ENCODE results near the gene CD47.

Gene CD47

DNA sequence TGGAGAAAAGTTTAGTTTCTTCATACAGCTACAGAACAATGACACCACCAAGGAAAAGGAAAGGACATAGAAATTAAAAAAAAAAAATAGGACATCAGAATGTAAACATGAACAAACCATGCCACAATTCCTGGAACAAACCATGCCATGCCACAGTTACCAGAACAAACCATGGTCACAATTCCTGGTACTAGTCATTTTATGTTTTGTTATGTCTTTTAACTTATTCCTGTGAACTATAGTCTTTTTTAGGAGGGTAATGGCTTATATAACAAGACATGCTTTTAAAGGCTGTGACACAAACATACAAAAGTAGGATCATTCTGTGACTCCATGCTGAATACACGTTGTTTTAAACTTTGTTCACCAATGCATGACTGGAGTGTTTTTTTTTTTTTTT, 42.8 kb downstream of the CD47 start:
- TF ChIP-seq, protein P1, sequence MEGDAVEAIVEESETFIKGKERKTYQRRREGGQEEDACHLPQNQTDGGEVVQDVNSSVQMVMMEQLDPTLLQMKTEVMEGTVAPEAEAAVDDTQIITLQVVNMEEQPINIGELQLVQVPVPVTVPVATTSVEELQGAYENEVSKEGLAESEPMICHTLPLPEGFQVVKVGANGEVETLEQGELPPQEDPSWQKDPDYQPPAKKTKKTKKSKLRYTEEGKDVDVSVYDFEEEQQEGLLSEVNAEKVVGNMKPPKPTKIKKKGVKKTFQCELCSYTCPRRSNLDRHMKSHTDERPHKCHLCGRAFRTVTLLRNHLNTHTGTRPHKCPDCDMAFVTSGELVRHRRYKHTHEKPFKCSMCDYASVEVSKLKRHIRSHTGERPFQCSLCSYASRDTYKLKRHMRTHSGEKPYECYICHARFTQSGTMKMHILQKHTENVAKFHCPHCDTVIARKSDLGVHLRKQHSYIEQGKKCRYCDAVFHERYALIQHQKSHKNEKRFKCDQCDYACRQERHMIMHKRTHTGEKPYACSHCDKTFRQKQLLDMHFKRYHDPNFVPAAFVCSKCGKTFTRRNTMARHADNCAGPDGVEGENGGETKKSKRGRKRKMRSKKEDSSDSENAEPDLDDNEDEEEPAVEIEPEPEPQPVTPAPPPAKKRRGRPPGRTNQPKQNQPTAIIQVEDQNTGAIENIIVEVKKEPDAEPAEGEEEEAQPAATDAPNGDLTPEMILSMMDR (IDR thresholded peaks at IDR 0.05; ENCODE audit: control insufficient read depth, insufficient read depth, low read depth, low read length, missing control alignments) = no peak
- no peak for DNase-seq (ENCODE audit: low read depth)
- no peak overlapping the region for H3K4me3 ChIP-seq (ENCODE audit: control insufficient read depth, low read depth, low read length)

DNA sequence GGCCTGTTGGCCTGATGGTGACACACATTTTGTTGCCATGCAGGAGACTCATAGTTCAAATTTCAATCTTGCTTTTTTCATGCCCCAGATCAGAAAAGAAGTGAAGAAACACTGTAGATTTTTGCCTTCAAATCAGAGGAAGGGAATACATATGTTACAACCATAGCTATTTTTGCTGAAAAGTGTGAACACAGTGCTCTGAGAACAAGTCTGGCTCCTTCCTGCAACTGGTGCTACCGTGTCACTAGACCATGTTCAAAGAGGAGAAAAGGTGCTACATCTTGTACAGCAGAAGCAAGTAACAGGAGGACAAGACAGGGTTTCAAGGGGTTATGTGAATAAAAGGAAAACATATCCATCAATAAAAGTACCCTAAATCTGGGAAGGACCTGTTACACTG, 44.6 kb downstream of the CD47 start:
- no peak for DNase-seq (ENCODE audit: low read depth)
- TF ChIP-seq, protein P1 (IDR thresholded peaks at IDR 0.05; ENCODE audit: control insufficient read depth, insufficient read depth, low read depth, low read length, missing control alignments) = no peak
- no peak overlapping the region for H3K4me3 ChIP-seq (ENCODE audit: control insufficient read depth, low read depth, low read length)

DNA sequence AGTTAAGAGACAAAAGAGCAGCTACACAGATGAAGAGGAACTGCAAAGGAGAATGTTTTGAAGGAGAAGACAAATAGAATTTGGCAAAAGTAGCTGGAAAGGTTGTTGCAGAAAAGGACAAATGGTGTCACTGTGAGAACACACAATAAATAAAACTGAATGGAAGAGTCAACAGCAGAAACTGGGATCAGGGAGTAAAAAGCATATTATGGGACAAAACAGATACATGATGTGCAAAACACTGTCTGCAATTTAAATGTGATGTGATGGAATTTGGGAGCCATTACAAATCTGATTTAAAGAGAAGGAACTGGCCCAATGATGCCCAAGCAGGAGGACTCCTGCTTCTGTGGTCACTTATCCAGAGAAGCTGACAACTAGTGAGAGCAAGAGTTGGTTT, 46.1 kb downstream of the CD47 start:
- TF ChIP-seq, protein P1 (IDR thresholded peaks at IDR 0.05; ENCODE audit: control insufficient read depth, insufficient read depth, low read depth, low read length, missing control alignments) = no peak
- H3K4me3 ChIP-seq (ENCODE audit: control insufficient read depth, low read depth, low read length) = no peak overlapping the region
- no peak for DNase-seq (ENCODE audit: low read depth)

DNA sequence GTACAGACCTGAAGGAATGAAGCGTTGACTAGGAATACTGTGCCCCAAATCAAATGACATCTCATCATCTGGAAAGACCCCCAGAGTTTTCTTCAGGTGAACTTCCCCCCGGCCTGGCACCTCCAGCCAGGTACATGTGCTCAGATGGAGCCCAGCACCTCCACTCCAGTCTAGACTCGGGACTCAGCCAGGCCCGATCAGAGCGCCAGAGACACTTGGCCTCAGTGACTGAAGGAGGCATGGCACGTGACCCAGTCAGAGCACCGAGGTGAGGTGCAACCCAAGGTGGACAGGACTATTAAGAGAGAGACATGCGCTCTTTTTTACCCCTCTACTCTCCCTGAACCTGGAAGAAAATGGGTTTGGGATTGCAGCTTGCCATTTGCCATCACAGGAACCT, 48.5 kb downstream of the CD47 start:
- DNase-seq (ENCODE audit: low read depth) = no peak
- TF ChIP-seq, protein P1 (IDR thresholded peaks at IDR 0.05; ENCODE audit: control insufficient read depth, insufficient read depth, low read depth, low read length, missing control alignments) = no peak

DNA sequence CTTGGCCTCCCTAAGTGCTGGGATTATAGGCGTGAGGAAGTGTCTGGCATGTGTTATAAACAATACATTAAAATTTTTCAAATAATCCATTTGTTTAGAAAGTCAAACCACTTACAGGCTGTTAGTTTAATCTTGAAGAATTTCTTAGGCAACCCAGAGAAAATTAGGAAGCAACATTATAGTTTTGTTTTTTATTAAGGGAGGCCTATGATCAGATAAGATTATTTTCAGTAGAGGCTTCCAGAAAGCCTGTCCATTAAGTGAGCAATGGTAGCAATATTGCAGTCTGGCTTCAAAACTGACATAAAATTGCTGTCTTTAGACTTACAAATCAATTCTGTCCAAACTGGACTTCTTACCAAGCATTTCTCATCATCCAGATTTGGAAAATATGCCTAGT, 49.6 kb downstream of the CD47 start:
- DNase-seq (ENCODE audit: low read depth) = no peak
- H3K4me3 ChIP-seq (ENCODE audit: control insufficient read depth, low read depth, low read length) = no peak overlapping the region
- TF ChIP-seq, protein P1 (IDR thresholded peaks at IDR 0.05; ENCODE audit: control insufficient read depth, insufficient read depth, low read depth, low read length, missing control alignments) = no peak

More for the DNA sequence above, 48.5 kb downstream of the CD47 start:
- H3K4me3 ChIP-seq (ENCODE audit: control insufficient read depth, low read depth, low read length) = no peak overlapping the region

DNA sequence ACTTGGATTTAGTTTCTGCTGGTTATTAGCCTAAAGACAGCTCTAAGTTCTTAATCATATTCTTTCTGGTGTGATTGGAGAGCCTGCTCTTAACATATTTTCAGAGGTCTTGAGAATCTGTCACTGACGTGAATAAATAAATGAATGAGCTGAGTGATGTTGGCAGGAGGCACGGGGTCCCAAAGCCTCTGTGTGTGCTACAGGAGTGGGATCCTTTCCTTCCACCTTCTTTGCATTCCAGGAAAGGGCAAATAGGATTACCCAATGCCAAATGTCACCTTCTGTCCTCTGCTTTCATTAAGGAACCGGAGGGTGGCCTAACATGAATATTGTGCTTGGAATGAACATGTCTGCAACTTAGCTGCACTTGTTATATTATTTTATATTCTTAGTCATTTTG, 53.1 kb downstream of the CD47 start:
- no peak for DNase-seq (ENCODE audit: low read depth)
- TF ChIP-seq, protein P1 (IDR thresholded peaks at IDR 0.05; ENCODE audit: control insufficient read depth, insufficient read depth, low read depth, low read length, missing control alignments) = no peak
- H3K4me3 ChIP-seq (ENCODE audit: control insufficient read depth, low read depth, low read length) = no peak overlapping the region
